Activated CD8-positive, alpha-beta memory T cell treated with anti-CD3 and anti-CD28 coated beads for 36 hours (primary cell): ENCODE results near the gene PLXNA3. TPM values are rescaled to one million over a fixed set of nuclear protein-coding genes. Genes with fewer than 3 reads are reported as not detected.
"Not testable (repeated sequence)": the region's sequence is repeated elsewhere in the genome, so short reads cannot be mapped to it uniquely, and the experiment has no call there.

Experiments used
- CTCF ChIA-PET: fragments of 350-600 bp; sonication (Branson Sonifier 250); formaldehyde crosslinking; loops from one replicate; lab custom pipeline; 2021; ENCODE audit warnings: antibody characterized with exemption; lab: Charles Lee
- POLR2A ChIA-PET: fragments of 350-600 bp; sonication (Branson Sonifier 250); formaldehyde crosslinking; loops from one replicate; lab custom pipeline; 2021; ENCODE audit warnings: antibody characterized with exemption; lab: Charles Lee
- total RNA-seq, 2 experiments: library from RNA; stranded (reverse); gene quantifications; one replicate each; pipeline ENCODE4 v1.2.3, GENCODE V29; 2021

The PLXNA3 gene
- total RNA-seq, 2 experiments from 2014 or later, result 32.8 to 38.4 TPM

DNA sequence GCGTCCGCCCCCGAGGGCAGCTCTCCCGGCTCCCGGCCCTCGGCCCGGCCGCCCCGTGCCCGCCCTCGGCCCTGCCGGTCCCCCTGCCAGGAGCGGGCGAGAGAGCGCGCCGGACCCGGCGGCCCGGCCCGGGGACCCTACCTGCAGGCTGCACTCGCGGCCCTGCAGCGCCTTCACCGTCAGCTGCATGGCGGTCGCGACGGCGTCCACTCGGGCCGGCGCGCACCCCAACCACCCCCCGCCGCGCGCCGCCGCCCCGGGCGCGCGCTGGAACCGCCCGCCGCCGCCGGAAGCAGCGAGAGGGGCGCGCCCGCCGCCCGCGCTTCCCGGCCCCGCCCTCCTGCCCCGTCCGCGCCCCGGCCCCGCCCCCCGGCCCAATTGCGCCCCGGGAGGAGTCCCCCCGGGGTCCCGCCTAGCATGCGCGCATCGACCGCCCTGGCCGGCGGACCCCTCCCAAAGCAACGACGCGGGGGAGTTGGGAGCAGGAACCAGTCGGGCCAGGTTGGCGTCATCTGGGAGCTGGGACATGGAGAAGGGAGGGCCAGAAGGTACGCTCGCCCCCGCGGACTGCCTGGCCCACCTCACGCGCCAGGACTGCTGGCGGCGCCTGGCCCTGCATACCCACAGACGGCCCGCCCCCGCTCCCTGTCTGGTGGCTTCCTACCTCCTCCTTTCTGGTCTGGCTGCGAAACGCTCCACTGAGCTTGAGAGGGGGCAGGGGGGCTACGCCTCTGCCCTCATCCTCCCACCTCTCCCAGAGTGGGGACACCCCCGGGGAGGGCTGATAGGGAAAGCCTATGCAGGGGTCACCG lies 28.5 kb downstream of the PLXNA3 start, which contains the start of gene UBL4A:
UBL4A (minus strand) TSS at position 220 of the 812 bp plus-strand sequence; CDS start at position 189, 31 bp downstream.
- POLR2A ChIA-PET, result interaction anchor here (0.5 kb wide), 1 partner anchor 393 kb away, joined by 13 read pairs; no protein-coding TSS in a partner anchor
- CTCF ChIA-PET, result no interaction called here

DNA sequence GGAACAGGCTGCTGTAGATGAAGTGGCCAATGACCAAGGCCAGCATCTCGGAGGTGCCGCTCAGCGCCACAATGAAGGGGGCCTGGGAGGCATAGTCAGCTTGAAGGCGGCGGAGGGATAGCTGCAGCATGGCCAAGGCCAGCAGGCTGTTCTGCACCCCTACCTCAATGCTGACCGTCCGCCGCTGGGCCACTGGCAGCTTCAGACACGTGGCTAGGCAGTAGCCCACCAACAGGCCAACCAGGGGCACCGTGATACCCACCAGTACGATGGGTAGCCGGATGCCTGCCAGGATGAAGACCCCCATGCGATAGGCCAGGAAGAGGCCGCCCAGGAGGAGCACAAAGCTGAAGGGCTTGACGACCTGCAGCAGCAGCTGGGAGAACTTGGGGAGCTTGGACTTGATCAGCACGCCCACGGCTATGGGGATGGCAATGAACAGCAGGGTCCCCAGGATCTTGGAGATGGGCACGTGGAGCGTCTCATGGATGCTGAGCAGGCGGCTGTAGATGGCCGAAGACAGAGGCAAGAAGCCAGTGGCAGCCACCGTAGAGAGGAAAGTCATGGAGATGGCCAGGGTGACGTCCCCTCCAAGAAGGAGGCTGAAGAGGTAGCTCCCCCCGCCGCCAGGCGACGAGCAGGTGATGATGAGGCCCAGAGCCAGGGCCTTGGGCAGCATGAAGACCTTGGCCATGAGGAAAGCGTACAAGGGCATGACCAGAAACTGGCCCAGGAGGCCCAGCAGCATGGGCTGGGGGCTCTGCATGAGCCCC lies 29.6 kb downstream of the PLXNA3 start:
- ChIA-PET POLR2A (no interaction called here), CTCF (no interaction called here)

DNA sequence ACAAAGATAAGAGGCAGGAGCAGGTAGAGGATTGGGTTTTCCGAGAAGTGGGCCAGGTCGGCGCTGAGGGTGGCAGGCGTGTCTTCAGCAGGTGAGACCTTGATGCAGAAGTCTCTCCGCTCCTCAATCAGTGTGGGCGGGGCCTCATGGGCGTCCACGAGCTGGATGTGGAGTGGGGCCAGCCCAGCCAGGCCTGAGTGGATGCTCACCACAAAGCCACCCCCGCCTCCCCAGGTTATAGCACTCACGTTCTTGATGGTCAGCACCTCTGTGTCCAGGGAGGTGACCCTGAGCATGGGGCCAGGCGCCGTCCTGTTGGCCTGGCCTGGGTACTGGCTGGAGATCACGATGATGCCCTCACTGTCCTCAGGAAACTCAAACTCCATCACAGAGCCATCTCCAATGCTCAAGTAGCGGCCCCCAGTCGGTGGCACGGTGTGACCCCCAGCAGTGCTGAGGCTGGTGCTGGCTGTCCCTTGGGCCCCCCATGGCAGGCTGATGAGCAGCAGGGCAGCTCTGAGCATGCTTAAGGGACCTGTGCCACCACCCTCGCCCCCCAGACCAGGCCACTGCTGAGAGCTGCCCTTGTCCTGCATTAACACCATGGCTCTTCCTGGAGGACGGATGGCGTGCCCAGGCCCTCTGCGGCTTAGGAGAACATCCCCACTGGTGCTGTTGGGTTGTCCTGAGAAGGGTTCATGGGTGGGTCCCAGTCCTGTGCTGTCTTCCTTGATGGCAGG lies 30.4 kb downstream of the PLXNA3 start:
- CTCF ChIA-PET, result interaction anchor here (0.7 to 1.9 kb wide), 3 partner anchors 38 to 114 kb away, joined by 3 to 4 read pairs (median 3); partner anchors contain the start of gene FLNA
- POLR2A ChIA-PET, result no interaction called here

DNA sequence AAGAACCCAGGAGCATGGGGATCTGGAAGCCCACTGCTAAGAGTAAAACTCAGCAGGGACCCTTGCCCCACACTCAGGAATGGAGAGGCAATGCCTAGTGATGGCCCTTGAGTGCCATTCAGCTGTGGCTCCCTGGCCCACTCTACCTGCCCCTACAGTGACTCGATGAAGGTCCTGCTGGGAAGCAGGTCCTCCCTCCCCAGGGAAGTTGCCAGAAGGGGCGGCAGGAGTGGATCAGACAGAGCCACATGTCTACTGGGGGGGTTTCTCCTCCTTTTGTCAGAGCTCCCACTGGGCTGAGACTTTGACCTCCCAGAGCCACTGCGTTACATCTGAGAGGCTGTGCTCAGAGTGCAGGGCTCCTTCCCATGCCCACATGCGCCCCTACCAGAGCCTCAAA lies 31.1 kb downstream of the PLXNA3 start:
- ChIA-PET POLR2A (interaction anchor here (1.0 kb wide), 1 partner anchor 25 kb away, joined by 3 read pairs; no protein-coding TSS in a partner anchor), CTCF (interaction anchor here (0.8 to 1.9 kb wide), 2 partner anchors 38 to 115 kb away, joined by 3 to 4 read pairs; partner anchors contain the start of gene FLNA)

DNA sequence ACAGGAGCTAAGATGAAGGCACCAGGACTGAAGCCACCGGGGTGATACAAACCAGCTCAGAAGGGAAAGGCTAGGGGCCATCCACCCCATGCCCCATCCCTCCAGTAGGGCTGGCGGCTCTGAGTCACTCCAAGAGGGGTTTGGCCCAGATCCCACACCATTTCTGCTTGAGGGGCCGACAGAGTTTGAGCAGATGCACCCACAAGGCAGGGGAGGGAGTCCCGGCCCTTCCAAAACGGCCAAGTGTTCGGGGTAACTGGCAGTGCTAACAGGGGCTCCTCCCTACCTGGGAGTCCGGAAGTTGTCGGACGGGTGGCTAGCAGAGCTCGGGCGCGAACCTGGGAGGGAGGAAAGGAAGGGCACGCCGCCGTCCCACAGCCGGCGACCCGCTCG lies 31.9 kb downstream of the PLXNA3 start:
- ChIA-PET CTCF (interaction anchor here (1.9 kb wide), 1 partner anchor 37 kb away, joined by 4 read pairs; no protein-coding TSS in a partner anchor), POLR2A (interaction anchor here (1.0 to 1.1 kb wide), 3 partner anchors 24 to 90 kb away, joined by 3 to 5 read pairs (median 4); partner anchors contain the start of genes G6PD and IKBKG)

DNA sequence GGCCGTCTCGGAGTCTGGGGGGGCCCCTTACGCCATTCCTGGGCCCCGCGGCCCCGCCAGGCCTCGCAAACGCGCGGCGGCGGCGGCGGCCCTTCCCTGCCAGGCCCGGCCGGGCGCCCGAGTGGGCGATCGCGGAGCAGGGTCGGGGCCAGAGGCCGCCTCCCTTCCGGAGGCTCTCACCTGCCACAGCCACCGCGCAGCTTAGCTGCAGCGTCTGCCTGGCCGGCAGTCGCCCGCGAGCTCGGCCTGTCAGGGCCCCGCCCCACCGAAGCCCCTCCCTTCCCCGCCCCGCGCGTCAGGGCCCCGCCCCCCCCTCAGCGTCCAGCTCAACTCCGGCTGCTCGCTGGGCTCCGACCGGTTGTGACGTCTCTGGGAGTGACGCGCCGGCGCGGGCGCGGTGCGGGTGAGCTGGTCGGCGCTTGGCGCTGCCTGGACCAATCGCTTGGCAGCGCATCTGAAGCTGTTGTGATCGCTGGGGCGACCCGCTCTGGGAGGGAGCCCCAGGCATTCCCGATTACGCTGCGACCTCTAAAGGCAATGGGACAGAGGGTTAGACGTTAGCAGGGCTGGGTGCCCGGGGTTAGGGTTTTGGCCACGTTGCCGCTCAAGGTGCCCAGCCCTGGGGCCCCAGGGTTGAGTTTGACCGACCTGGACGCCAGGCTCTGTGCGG lies 32.5 kb downstream of the PLXNA3 start, which contains the start of gene SLC10A3:
SLC10A3 (minus strand) TSS at position 216 of the 670 bp plus-strand sequence. CDS start 1,689 bp downstream, outside the sequence.
- POLR2A ChIA-PET, result interaction anchor here (0.5 to 1.1 kb wide), 5 partner anchors 24 to 200 kb away, joined by 3 to 5 read pairs (median 4); partner anchors contain the start of genes G6PD and IKBKG

DNA sequence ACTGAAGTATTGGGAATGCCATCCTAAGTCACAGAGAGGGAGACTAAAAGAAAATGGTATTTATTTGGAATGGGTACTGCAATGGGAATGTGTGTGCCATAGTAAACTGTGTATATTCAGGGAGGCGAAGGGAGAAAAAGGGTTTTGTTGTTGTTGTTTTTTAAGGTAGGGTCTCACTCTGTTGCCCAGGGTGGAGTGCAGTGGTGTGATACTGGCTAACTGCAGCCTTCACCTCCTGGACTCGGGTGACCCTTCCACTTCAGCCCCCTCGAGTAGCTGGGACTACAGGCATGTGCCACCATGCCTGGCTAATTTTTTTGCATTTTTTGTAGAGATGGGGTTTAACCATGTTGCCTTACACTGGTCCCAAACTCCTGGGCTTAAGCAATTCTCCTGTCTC lies 36.6 kb downstream of the PLXNA3 start:
- ChIA-PET POLR2A (no interaction called here), CTCF (no interaction called here)

More for the DNA sequence above, 32.5 kb downstream of the PLXNA3 start, which contains the start of gene SLC10A3:
- CTCF ChIA-PET, result interaction anchor here (1.9 kb wide), 1 partner anchor 36 kb away, joined by 4 read pairs; no protein-coding TSS in a partner anchor

DNA sequence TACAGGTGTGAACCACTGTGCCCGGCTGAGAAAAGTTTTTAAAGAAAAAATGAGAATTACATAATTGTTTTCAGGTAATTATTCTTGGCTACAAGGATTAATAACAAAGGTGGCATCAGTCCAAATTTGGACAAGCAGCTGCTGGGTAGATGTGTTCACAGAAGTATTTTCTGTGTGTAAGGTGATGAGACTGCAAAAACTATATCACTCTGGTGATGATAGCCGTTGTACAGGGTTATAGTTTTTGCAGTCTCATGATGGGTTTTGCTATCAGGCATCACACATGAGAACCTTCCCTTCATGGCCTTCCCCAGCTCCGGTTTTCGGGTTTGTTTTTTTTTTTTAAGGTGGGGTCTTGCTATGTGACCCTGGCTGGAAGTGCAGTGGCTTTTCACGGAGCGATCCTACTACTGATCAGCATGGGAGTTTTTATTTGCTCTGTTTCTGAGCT lies 37.4 kb downstream of the PLXNA3 start:
- POLR2A ChIA-PET, result no interaction called here
- CTCF ChIA-PET, result no interaction called here

DNA sequence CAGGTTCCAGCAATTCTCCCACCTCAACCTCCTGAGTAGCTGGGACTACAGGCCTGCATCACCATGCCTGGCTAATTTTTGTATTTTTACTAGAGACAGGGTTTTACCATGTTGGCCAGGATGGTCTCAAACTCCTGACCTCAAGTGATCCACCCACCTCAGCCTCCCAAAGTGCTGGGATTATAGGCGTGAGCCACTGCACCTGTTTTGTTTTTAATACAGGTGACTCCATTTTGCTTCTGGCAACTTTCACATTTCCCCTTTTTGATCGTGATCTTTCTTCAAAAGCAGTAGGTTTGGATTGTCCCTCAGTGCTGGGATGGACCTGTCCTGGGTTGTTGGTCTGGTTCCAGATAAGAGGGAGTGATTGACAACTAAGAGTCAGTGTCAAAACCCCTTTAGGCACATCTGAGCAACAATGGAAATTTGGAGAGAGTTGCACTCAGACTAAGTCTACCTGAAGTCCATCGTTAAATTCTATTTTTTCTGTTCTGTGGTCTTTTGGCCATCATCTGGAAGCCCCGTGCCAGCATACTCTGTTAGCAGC lies 38.6 kb downstream of the PLXNA3 start:
- CTCF ChIA-PET, POLR2A ChIA-PET: not testable (repeated sequence)

DNA sequence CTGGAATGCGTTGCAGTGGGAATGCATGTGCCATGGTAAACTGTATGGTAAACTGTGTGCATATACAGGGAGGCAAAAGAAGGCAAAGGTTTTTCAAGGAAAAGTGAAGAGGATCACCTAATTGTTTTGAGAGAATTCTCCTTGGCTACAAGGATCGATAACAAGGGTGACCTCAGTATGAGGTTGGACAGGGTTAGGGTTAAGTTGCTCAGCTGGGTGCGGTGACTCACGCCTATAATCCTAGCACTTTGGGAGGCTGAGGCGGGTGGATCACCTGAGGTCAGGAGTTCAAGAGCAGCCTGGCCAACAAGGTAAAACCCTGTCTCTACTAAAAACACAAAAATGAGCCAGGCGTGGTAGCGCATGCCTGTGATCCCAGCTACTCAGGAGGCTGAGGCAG lies 43.3 kb downstream of the PLXNA3 start:
- CTCF ChIA-PET, result not testable (repeated sequence)
- POLR2A ChIA-PET, result interaction anchor here (0.7 kb wide), 1 partner anchor 17 kb away, joined by 4 read pairs; no protein-coding TSS in a partner anchor

DNA sequence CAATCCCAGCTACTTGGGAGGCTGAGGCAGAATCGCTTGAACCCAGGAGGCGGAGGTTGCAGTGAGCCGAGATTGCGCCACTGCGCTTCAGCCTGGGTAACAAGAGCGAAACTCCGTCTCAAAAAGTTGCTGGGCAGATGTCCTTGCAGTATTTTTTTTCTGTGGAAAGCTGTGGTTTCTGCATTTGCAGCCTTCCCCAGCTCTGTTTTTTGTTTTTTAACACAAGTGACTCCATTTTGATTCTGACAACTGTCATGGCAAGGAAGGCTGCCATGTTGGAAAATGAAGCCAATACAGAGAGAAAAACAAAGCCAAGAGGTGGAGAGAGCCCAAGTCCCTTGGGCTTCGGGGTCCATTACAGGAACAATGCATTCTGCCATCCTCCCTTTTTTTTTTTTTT lies 44.0 kb downstream of the PLXNA3 start:
- ChIA-PET POLR2A (no interaction called here), CTCF (no interaction called here)

DNA sequence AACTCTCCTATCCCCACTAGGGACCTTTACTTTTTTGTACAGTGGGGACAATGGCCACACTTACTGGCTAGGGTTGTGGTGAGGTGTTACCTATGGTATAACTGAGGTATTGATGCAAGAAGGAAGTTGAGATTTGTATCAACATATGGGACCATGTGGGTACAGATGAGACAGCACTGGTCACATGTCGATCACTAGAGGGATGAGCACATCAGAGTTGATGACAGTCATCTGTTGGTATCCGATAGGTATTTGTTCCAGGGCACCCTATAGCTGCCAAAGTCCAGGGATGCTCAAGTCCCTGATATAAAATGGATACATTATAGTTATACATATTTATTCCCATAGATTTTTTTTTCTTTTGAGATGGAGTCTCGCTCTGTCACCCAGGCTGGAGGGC lies 44.9 kb downstream of the PLXNA3 start:
- POLR2A ChIA-PET, result no interaction called here
- CTCF ChIA-PET, result no interaction called here

DNA sequence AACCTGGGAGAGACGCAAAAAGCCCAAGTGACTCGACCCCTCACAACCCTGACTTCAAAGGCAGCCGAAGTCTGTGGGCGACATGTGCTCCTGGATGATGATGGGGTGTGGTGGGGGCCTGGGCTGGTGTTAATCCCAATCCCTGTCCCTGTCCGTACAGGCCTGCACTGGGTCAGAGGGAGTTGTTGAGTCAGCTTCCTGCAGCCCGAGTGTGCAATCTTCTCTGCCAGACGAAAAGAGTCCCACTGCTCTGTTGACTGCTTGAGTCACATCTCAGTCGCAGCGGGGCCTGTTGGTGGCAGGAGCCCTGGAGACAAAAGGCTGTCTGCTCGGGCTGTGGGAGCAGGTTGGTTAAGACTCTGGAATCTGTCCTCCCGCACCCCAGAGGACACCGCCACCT lies 47.7 kb downstream of the PLXNA3 start:
- CTCF ChIA-PET, result no interaction called here
- POLR2A ChIA-PET, result no interaction called here

DNA sequence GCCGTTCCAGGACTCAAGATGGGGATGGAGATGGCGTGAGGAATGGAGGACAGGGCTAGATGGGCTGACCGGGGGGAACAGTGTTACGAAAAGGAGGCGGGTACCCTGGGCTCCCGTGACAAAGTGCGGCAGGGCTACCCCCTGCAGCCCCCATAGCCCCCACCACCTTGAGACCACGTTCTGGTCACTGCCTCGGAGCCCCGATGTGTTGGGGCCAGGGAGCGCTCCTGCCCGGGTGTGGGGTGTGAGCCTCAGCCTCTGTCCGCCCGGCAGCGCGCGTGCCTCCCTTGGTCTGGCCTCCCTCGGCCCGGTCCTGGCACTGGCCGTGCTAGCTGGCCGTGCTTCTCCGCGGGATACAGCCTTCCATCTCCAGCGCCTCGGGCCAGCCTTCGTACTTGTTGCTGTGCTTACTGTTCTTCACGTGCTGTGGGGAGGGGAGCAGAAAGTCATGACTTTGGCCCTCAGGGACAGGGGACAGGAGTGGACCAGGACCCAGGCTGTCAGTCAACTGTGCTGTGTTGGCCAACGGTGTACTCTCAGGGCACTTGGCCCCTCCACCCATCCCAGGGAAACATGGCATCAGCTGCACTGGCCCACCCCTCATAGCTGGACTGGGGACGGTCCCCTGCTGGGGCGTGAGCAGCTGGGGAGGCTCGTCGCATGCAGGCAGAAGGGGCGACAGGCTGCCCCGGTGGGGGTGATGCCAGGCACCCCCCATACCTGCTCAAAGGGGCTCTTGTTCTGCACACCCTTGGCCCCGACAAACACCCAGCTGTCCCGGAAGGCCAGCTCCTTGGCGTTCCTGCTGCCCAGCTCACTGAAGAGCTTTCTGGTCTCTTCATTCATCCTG lies 48.6 kb downstream of the PLXNA3 start:
- ChIA-PET CTCF (no interaction called here), POLR2A (no interaction called here)

DNA sequence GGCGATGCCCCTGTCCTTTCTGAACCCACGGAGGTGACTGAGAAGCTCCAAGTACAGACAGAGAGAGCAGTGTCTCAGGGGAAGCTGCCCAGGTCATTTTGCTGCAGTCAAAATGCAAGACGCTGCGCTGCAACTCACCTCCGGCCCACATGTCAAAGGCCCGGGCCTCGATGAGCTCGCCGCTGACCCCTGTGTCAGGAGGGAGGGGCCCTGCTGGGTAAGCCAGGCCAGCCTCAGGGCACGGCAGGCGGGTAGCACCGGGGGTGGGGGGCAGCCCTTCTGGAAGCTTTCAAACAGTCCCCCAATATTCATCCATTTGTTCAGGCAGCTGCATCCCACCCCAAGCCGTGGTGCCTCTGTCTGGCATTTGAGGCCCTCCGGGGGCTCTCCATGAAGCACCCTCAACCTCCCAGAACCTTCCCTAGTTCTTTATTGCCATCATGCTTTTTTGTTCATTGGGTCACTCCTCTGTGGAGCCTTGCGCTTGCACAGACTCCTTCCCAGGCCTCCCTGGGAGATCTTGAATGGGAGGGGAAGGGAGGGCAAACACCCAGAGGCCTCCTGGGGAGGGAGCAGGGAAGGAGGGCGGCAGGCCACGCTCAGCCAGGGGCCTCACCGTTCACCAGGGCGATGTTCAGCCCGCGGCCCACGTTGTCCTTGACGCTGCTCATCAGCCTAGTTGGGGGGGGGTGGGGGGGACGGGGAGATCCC lies 49.7 kb downstream of the PLXNA3 start:
- POLR2A ChIA-PET, result no interaction called here
- CTCF ChIA-PET, result no interaction called here

DNA sequence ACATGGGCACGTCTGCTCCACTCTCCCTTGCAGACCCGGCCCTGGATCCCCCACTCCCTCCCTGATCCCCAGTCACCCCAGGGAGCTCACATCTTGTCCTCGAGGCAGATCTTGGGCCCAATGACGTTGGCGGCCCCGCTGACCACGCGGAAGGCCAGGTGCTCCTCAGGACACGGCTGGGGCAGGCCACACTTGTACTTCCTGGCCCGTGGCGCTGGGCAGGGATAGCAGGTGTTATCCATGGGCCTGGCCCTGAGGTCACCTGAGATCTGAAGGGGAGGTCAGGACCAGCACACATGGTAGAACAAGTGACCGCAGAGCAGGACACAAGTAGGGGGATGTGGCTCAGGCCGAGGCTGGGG lies 50.3 kb downstream of the PLXNA3 start:
- ChIA-PET CTCF (no interaction called here), POLR2A (no interaction called here)

DNA sequence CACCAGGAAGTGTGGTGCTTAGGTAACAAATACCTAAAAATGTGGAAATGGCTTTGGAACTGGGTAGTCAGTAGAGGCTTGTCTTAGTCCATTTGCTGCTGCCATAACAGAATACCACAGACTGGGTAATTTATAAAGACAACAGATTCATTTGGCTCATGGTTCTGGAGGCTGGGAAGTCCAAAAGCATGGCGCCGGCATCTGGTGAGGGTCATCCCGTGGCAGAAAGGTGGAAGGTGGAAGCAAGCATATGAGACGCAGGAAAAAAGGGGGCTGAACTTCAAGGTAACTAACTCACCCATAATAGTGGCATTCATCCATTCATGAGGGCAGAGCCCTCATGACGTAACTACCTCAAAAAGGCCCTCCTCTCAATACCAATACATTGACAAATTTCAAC lies 51.4 kb downstream of the PLXNA3 start:
- POLR2A ChIA-PET, result no interaction called here
- CTCF ChIA-PET, result no interaction called here
